ENCODE data around the gene SLCO2A1. TPM values are rescaled to one million over a fixed set of nuclear protein-coding genes. Genes with fewer than 3 reads are reported as not detected.

The SLCO2A1 gene
- total RNA-seq, 3 donors from 2014 or later, result 4.2 to 11.1 (median 7.5) TPM

- Histone ChIP-seq H3K27me3 (no peaks in the 10 kb centered on the region), H3K4me3 (no peak overlapping the region), H3K9me3 (peaks cover 0 to 5% of the 10 kb centered on the region in 2 donors), H3K27ac (no peak overlapping the region), H3K36me3 (no peaks in the 10 kb centered on the region), H3K4me1 (no peaks in the 10 kb centered on the region)
- no peak for DNase-seq (ENCODE audit: low spot score in 2 of 2)
- intact Hi-C loops (cut with DNase I; ENCODE audit: low total_unique reads), result no loop called here
- TF ChIP-seq POLR2A (IDR thresholded peaks at IDR 0.05) (no peak), CTCF (IDR thresholded peaks at IDR 0.05) (no peak), POLR2AphosphoS5 (IDR thresholded peaks at IDR 0.05) (no peak)
These were observed 9.6 kb upstream of the SLCO2A1 start for GRCh38 chr3:134039161-134039862.

DNA sequence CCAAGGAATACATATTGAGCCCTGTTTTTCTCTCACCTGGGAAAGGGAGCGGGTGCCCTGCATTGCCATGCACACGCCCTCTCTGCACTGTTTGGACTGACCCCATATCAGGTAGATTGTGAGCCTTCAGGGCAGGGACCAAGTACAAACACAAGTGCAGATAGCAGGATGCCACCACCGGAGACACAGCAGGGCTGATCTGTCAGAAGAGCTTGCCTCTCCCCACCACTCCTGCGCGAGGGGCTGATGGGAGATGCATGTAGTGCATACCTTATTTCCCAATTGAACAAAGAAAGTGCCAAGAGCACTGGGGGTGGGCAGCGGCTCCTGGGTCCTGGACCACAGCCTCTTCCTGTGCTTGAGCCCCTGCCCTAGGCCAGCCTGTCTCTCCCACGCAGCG is 9.0 kb upstream of the SLCO2A1 start:
- DNase-seq (ENCODE audit: low spot score in 2 of 2), result no peak
- H3K27ac ChIP-seq, result no peak overlapping the region
- intact Hi-C loops (cut with DNase I; ENCODE audit: low total_unique reads), result no loop called here

GRCh38 chr3:134038071-134038491 is 8.4 kb upstream of the SLCO2A1 start:
- TF ChIP-seq POLR2AphosphoS5 (IDR thresholded peaks at IDR 0.05), result no peak
- no peak for TF ChIP-seq POLR2A (IDR thresholded peaks at IDR 0.05)
- TF ChIP-seq CTCF (IDR thresholded peaks at IDR 0.05), result no peak
- Histone ChIP-seq H3K36me3 (no peaks in the 10 kb centered on the region), H3K4me1 (no peaks in the 10 kb centered on the region), H3K4me3 (no peak overlapping the region), H3K27me3 (no peaks in the 10 kb centered on the region), H3K9me3 (no peaks in the 10 kb centered on the region), H3K27ac (no peak overlapping the region)
- intact Hi-C loops (cut with DNase I; ENCODE audit: low total_unique reads), result no loop called here
- DNase-seq (ENCODE audit: low spot score in 2 of 2), result no peak

More for the DNA sequence above, 9.0 kb upstream of the SLCO2A1 start:
- TF ChIP-seq POLR2A (IDR thresholded peaks at IDR 0.05), result no peak
- no peak for TF ChIP-seq POLR2AphosphoS5 (IDR thresholded peaks at IDR 0.05)
- TF ChIP-seq CTCF (IDR thresholded peaks at IDR 0.05), result no peak
- Histone ChIP-seq H3K4me3 (no peak overlapping the region), H3K9me3 (no peaks in the 10 kb centered on the region), H3K36me3 (no peaks in the 10 kb centered on the region), H3K27me3 (no peaks in the 10 kb centered on the region), H3K4me1 (no peaks in the 10 kb centered on the region)

GRCh38 chr3:134037168-134037567 is 7.4 kb upstream of the SLCO2A1 start:
- Histone ChIP-seq H3K27ac (no peak overlapping the region), H3K27me3 (no peaks in the 10 kb centered on the region), H3K4me1 (no peaks in the 10 kb centered on the region), H3K4me3 (no peak overlapping the region), H3K36me3 (no peaks in the 10 kb centered on the region), H3K9me3 (no peaks in the 10 kb centered on the region)
- TF ChIP-seq POLR2A (IDR thresholded peaks at IDR 0.05), result no peak
- intact Hi-C loops (cut with DNase I; ENCODE audit: low total_unique reads), result no loop called here
- DNase-seq (ENCODE audit: low spot score in 2 of 2), result no peak

GRCh38 chr3:134036291-134036690 is 6.6 kb upstream of the SLCO2A1 start:
- no peak overlapping the region for H3K4me3 ChIP-seq
- intact Hi-C loops (cut with DNase I; ENCODE audit: low total_unique reads), result no loop called here
- H3K36me3 ChIP-seq, result no peaks in the 10 kb centered on the region
- H3K27ac ChIP-seq, result no peak overlapping the region
- H3K4me1 ChIP-seq, result no peaks in the 10 kb centered on the region
- no peaks in the 10 kb centered on the region for H3K9me3 ChIP-seq
- H3K27me3 ChIP-seq, result no peaks in the 10 kb centered on the region
- TF ChIP-seq POLR2AphosphoS5 (IDR thresholded peaks at IDR 0.05), result no peak
- no peak for TF ChIP-seq POLR2A (IDR thresholded peaks at IDR 0.05)
- TF ChIP-seq CTCF (IDR thresholded peaks at IDR 0.05), result no peak
- DNase-seq (ENCODE audit: low spot score in 2 of 2), result no peak

Data from breast epithelium (tissue), 4 donors.